GM21737 (cell line): ENCODE results near the gene ELSPBP1.
"Not testable (repeated sequence)": the region's sequence is repeated elsewhere in the genome, so short reads cannot be mapped to it uniquely, and the experiment has no call there.

ENCODE experiments used
- ATAC-seq: cut with Tn5 transposase; IDR thresholded peaks from one replicate; pipeline ENCODE4 v1.9.1; 2021; ENCODE audit warnings: mild to moderate bottlenecking, moderate library complexity; ENCODE audit not compliant: unreplicated experiment

The ELSPBP1 gene

DNA sequence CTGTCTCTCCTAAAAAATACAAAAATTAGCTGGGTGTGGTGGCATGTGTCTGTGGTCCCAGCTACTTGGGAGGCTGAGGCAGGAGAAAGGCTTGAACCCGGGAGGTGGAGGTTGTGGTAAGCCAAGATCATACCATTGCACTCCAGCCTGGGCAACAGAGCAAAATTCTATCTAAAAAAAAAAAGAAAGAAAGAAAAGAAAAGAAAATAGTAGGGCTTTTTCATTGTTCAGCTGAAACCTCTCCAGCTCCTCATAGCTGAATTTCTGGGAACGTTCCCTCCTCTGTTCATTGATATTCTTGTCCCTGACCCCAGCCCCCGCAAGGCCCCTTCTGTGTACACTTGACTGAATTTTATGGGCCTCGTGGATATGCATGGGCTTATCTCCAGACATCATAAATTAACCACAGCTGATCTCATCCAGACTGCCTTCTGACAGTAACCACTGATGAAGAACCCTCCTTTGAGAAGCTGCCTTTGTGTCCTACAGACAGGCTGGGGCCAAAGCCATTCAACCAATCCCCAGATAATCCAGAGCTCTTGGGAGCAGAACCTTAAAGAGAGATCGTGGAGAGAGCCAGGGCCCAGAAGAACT, at the start of gene ELSPBP1:
ELSPBP1 (plus strand) TSS at position 424 of the 594 bp plus-strand sequence. CDS start 14,036 bp downstream, outside the sequence.
- no peak for ATAC-seq

DNA sequence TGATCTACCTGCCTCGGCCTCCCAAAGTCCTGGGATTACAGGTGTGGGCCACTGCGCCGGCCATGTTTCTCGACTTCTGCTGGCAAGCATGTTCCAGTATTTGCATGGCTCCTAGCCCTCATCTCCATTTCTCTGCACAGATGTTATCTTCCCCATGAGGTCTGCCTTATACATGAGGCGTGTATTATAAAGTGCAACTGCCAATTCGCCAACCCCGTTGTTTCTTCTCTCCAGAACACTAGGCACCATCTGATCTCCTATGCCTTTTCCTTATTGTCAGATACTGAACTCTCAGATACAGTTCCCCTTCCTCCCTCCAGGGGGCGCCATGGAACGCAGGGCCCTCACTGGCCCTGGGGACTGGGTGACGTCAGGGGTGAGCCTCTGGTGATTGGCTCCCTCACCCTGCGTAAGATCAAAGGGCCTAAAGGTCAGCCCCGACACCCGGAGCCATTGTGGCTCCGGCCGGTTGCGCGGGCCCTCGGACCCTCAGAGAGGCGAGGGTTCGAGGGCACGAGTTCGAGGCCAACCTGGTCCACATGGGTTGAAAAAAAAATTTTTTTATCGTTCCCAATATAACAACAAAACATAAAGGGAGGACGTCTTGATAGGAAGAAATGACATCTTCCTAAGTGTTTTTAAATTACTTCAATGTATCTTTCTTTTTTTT, 44.4 kb upstream of the ELSPBP1 start:
- not testable (repeated sequence) for ATAC-seq

DNA sequence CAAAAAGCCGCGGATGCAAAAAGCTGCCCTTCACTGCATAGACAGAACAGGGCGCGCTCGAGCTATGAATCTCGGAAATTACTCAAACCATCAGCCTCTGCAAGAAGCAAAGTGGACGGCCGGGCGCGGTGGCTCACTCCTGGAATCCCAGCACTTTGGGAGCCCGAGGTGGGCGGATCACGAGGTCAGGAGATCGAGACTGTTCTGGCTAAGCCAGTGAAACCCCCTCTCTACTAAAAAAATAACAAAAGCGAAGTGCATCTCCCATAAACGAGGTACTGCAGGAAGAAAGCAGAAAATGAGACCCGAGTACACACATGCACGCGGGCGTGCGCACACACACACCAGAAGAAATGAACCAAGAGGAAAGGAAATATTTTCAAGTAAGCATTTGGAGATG, 42.3 kb upstream of the ELSPBP1 start:
- ATAC-seq: not testable (repeated sequence)

DNA sequence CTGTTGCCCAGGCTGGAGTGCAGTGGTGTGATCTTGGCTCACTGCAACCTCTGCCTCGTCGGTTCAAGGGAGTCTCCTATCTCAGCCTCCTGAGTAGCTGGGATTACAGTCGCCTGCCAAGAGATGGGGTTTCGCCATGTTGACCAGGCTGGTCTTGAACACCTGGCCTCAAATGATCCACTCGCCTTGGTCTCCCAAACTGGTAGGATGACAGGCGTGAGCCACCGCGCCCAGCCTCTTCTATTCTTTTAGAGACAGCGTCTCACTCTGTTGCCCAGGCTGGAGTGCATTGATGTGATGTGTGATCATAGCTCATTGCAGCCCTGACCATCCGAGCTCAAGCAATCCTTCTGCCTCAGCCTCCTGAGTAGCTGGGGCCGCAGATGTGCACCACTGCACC, 38.5 kb upstream of the ELSPBP1 start:
- not testable (repeated sequence) for ATAC-seq

DNA sequence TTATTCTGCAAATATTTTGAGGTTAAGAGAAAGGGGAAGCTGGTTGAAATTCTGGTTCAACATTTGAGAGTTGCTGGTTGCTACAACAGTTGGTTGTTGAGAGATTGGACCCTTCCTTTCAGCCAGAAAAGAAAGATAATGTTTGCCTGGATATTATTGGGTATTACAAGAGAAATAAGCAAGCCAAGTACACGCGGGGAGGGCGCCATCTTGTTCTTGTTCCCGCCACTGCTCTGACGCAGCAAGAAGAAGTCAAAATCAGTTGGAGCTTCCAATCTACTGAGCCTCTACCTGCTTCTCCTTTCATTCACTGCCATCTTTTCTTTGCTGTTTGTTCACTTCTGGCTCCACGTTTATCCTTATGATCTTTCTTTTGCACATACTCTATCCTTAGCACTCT, 20.9 kb upstream of the ELSPBP1 start:
- no peak for ATAC-seq

DNA sequence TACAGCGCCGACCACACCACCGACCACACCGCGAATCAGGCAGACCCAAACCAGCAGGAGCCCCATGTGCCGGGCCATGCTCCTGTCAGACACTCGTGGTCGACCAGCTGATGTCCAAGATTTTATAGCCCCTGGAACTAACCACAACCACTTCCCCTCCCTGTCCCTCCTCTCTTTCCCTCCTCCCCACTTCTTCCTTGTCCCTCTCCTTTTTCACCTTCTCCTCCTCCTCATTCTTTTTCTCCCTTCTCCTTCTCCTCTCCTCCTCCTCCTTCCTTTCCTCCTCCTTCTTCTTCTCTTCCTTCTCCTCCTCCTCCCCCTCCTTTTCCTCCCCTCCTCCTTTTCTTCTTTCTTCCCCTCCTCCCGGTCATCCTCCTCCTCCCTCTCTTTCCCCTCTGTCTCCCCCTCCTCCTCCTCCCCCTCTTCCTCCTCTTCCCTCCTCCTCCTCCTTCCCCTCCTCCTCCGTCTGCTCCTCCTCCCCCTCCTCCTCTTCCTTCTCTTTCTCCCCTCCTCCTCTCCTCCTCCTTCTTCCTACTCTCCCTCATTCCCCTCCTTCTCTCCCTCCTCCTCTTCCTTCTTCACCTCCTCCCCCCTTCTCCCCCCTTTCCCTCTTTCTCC, 3.1 kb upstream of the ELSPBP1 start:
- no peak for ATAC-seq

DNA sequence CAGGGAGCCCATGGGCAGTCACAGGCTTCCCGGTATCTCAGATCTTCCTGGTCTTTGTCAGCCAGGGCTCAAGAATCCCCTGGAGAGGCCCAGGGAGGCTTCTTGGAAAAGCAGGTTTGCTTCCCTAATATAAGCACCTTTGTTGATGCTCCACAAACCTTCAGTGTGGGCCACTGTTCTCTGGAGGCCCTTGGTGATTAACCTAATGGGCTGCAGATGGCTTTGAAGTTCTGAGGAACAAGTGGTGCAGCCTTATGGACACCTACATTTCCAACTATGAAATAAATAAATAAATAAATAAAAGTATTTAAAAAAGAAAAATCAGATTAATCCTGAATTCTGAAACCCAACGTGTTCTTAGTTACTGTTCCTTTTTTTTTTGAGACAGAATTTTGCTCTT, 2.4 kb upstream of the ELSPBP1 start, which contains the start of gene BSPH1:
BSPH1 (minus strand) TSS at position 101 of the 400 bp plus-strand sequence; CDS start at position 12, 89 bp downstream.
- ATAC-seq: no peak

DNA sequence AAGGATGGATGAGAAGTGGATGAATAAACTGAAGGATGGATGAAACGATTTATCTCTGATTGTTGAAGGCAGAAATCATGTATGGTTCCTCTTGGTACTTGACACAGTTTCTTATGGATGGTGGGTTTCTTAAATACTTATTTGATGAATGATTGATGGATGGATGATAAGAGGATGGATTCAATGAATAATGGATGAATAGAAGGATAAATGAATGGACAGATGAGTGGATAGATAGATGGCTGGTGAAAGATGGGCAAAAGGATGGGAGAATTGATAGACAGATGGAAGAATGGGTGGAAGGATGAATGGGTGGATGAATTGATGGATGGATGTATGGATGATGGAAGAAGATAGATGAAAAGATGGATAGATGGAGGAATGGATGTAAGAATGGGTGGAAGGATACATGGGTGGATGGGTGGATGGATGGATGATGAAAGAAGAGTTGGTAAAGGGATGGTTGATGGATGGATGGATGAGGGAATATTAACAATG, 1.8 kb downstream of the ELSPBP1 start:
- no peak for ATAC-seq

DNA sequence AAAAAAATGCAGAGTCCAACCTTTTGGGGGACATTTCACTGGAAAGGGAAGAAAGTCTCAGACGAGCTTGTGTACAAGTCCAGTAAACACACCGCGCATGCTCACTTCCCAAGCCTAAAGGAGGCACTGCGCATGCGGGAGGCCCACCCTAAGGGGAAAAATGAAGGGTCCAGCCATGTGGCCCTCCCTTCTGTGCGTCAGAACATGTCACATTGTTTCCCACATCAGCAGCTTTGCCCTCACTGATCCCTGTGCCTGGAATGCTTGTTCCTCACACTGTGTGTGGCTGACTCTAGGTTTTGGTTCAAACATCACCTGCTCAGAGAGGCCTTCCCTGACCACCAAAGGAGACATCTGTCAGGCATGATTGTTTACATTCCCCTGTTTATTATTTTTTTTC, 4.4 kb downstream of the ELSPBP1 start:
- ATAC-seq: no peak

DNA sequence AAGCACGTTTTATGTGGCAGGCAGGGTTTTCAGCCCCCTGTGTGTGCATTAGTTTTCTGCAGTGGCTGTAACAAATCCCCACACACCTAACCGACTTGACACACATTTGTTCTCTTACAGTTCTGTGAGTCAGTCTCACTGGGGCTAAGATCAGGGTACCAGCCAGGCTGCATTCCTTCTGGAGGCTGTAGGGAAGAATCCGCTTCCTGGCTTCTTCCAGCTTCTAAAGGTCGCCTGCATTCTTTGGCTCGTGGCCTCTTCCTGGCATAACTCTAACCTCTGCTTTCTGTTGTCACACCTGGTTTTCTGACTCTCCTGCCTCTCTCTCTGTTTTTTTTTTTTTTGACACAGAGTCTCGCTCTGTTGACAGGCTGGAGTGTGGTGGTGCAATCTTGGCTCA, 6.4 kb downstream of the ELSPBP1 start:
- ATAC-seq: no peak

DNA sequence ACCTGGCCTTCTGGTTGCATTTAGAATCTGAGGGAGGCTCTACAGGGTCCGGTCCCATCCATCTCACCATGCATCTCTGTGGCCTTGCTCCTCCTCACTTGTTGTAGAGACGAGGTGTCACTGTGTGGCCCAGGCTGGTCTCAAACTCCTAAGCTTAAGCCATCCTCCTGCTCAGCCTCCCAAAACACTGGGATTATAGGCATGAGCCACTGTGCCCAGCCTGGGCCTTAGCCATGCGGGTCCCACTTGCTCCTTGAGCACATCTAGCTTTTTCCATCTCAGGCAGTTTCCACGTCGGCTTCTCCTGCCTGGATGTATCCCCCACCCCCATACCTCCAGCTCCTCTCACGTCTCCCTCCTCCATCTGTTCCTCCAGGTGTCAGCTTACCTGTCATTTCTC, 9.8 kb downstream of the ELSPBP1 start:
- ATAC-seq: no peak

DNA sequence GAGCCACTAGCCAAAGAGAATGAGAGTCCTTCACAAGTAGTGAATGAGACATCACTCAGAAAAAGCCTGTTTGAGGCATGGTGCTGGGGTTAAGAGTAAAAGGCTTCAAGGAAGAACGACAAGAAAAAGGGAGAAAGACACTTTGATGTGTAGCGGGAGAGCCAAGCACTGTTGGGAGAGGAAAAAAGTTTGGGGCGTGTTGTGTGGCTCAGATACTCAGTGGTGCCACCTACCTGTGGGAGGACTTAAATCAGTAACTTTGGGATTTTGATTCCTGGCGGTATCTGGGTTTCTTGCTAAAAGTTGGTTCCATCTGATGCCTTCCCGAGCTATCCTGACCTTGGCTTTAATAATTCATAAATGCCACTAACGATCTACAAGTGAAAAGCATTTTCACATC, 12.3 kb downstream of the ELSPBP1 start:
- ATAC-seq: no peak

DNA sequence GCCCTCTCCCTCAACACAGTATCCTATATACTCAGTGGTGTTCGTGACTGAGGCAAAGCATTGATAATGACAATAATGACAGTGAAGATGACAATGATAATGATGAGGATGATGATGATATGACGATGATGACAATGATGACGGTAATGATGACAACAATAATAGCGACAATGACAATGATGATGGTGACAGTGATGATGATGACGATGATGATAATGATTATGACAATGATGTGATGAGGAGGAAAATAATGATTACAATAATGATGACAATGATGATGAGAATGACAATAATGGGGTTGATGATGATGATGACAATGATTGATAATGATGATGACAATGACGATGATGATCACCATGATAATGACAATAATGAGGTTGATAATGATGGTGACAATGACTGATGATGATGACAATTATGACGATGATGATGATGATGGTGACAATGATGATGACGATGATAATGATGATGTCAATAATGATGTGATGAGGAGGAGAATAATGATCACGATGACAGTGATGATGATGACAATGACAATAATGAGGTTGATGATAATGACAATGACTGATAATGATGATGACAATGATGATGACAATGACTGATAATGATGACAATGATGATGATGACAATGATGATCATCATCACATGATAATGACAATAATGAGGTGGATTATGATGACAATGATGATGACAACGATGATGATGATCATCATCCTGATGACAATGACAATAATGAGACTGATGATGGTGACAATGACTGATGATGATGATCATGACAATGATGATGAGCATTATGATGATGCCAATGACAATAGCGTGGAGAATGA, 16.7 kb downstream of the ELSPBP1 start:
- ATAC-seq: no peak

DNA sequence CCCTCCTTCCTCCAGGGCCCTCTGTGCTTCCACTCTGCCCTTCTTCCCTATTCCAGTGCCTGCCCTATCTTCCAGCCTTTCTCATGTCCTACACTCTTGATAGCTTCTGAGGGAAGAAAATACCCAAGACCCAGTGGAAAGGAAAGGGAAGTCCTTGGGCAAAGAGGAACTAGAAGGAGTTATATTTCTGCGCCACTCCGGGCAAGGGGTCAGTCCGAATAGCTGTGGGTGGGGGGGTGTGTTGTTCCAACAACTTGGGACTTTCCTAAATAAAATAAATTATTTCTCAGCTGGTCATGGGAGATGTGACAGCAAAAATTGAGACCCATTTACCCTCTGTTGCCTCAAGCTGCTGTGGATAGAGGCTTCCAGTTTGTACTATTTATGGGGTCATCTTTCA, 26.3 kb downstream of the ELSPBP1 start:
- ATAC-seq: no peak

DNA sequence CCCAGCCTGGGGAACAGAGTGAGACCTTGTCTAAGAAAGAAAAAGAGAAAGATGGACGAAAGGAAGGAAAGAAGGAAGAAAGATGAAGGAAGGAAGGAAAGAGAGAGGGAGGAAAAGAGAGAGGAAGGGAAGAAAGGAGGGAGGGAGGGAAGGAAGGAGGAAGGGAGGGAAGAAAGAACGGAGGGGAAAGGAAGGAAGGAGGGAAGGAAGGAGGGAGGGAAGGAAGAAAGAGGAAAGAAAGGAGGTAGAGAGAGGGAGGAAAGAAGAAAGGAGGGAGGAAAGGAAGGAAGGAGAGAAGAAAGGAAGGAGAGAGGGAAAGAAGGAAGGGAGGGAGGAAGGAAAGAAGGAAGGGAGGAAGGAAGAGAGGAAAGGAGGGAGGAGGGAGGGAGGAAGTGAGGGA, 28.6 kb downstream of the ELSPBP1 start:
- ATAC-seq: no peak

DNA sequence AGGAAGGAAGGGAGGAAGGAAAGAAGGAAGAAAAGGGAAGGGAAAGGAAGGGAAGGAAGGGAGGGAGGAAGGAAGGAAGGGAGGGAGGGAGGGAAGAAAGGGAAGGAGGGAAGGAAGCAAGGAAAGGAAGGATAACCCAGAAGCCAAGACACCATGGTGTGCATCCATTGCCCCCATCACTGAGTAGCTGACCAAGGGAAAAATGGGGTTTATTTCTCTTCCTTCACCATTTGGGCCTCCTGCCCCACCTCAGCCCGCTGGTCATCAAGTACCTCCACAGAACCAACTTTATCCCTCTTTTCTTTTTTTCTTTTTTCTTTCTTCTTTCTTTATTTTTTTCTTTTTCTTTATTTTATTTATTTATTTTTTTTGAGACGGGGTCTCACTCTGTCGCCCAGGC, 29.1 kb downstream of the ELSPBP1 start:
- ATAC-seq: no peak

DNA sequence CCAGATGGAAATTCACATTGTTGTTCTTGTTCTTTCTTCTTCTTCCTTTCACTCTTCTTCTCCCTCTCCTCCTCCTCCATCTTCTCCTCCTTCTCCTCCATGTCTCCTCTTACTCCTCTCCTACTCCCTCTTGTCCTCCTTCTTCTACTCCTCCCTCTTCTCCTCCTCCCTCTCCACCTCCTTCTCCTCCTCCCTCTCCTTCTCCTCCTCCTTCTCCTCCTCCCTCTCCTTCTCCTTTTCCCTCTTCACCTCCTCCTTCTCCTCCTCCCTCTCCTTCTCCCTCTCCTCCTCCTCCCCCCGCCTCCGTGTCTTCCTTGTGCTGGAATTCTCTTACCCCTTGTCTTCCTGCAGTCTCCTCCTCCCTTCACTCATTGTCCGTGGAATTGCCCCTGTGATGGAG, 31.0 kb downstream of the ELSPBP1 start:
- ATAC-seq: no peak

DNA sequence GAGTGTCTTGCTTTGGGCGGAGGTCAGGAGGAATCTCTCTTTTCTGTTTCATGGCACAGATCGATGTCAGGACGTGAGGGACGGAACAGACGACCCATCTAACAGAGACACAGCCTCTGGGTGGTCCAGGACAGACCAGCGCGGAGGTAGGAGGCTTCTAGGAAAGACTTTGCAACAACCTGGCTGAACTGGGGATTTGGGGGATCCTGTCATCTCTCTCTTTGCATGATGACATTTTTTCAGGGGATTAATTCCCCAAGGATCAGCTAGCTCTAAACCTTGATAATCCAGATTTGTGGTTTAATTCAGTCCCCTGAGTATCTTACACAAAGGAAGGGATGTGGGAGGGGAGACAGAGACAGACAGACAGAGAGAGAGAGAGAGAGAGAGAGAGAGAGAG, 35.0 kb downstream of the ELSPBP1 start:
- ATAC-seq: no peak

DNA sequence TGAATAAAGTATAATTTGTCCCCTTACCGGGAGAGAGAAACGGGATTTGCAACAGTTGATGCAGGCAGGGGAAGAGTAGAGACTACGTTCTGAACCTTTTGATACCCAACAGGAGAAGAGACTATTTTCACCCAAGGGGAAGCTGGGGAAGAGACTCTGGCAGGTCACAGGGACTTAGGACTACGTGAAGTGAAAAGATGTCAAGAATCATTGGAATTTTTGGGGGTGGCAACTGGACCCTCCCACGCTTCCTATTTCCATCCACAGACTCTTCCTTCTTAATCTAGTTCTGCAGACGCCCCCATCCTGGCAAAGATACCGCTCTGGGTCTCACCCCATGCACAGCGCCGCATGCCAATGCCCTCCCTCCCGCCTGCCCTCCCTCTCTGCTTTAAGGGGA, 35.6 kb downstream of the ELSPBP1 start:
- ATAC-seq: no peak

DNA sequence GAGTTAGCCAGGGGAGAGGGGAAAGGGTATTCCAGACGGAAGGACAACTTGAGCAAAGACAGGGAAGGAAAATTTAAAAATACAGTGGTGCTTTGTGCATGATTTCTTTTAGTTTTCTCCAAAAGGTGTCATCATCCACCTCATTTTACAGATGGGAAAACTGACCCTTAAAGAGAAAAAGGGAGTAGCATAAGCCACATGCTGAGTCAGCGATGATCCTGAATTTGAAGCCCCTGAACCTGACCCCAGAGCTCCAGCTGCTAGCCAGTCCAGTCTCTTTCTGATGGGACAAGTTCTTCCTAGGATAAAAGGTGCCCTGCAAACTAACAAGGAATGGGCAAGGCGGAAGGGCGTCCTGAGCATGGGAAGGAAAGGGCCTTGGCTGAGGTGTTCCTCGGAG, 39.2 kb downstream of the ELSPBP1 start:
- no peak for ATAC-seq

DNA sequence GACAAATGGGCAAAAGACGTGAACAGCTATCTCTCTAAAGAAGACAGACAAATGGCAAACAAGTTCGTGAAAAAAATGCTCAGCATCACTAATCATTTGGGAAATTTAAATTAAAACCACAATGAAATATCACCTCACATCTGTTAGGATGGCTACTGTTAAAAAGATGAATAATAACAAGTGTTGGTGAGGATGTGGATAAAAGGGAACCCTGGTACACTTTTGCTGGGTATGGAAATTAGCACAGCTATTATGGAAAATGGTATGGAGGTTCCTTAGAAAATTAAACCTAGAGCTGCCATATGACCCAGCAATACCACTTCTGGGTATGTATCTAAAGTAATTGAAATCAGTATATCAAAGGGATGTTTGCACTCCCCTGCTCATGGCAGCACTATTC, 42.3 kb downstream of the ELSPBP1 start:
- ATAC-seq: no peak
